ENCODE measurements around the gene PIK3R5.

The PIK3R5 gene

GRCh38 chr17:8935191-8935590, 30.3 kb downstream of the PIK3R5 start:
- peaks cover 19% of the 10 kb centered on the region for H3K4me1 ChIP-seq (ENCODE audit: insufficient read depth, low read length)
- peaks cover 14% of the 10 kb centered on the region for H3K9me3 ChIP-seq (ENCODE audit: insufficient read depth, low read length, severe bottlenecking)
- no peak for TF ChIP-seq EZH2 (IDR thresholded peaks at IDR 0.05; ENCODE audit: borderline replicate concordance, low read depth, low read length, severe bottlenecking)
- TF ChIP-seq, protein P1, sequence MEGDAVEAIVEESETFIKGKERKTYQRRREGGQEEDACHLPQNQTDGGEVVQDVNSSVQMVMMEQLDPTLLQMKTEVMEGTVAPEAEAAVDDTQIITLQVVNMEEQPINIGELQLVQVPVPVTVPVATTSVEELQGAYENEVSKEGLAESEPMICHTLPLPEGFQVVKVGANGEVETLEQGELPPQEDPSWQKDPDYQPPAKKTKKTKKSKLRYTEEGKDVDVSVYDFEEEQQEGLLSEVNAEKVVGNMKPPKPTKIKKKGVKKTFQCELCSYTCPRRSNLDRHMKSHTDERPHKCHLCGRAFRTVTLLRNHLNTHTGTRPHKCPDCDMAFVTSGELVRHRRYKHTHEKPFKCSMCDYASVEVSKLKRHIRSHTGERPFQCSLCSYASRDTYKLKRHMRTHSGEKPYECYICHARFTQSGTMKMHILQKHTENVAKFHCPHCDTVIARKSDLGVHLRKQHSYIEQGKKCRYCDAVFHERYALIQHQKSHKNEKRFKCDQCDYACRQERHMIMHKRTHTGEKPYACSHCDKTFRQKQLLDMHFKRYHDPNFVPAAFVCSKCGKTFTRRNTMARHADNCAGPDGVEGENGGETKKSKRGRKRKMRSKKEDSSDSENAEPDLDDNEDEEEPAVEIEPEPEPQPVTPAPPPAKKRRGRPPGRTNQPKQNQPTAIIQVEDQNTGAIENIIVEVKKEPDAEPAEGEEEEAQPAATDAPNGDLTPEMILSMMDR (IDR thresholded peaks at IDR 0.05; ENCODE audit: borderline replicate concordance, extremely low read depth, low read length, poor library complexity, severe bottlenecking) = no peak
- no peaks in the 10 kb centered on the region for H4K20me1 ChIP-seq (ENCODE audit: insufficient read depth, low read length)
- no peak overlapping the region for H3K27ac ChIP-seq (ENCODE audit: low read length)
- ATAC-seq (ENCODE audit: insufficient read depth, low read depth) = no peak
- H3K4me2 ChIP-seq (ENCODE audit: insufficient read depth, low read length) = no peak overlapping the region
- DNase-seq = no peak
- no peaks in the 10 kb centered on the region for H3K27me3 ChIP-seq (ENCODE audit: insufficient read depth, low read length, poor library complexity)
- no peak overlapping the region for H3K4me3 ChIP-seq (ENCODE audit: low read depth in 1 of 2, low read length in 2 of 2)
- no peak overlapping the region for H3K9ac ChIP-seq (ENCODE audit: low read depth, low read length)
- H3K36me3 ChIP-seq (ENCODE audit: insufficient read depth, low read length) = peaks cover 9% of the 10 kb centered on the region
- H3K79me2 ChIP-seq (ENCODE audit: insufficient read depth, low read length) = peaks cover 19% of the 10 kb centered on the region
- H2AFZ ChIP-seq (ENCODE audit: low read depth, low read length) = no peak overlapping the region

- H3K9ac ChIP-seq (ENCODE audit: low read depth, low read length) = no peak overlapping the region
- TF ChIP-seq, protein P1 (IDR thresholded peaks at IDR 0.05; ENCODE audit: borderline replicate concordance, extremely low read depth, low read length, poor library complexity, severe bottlenecking) = no peak
- TF ChIP-seq EZH2 (IDR thresholded peaks at IDR 0.05; ENCODE audit: borderline replicate concordance, low read depth, low read length, severe bottlenecking) = no peak
- H2AFZ ChIP-seq (ENCODE audit: low read depth, low read length) = no peak overlapping the region
- no peaks in the 10 kb centered on the region for H3K27me3 ChIP-seq (ENCODE audit: insufficient read depth, low read length, poor library complexity)
- ATAC-seq (ENCODE audit: insufficient read depth, low read depth) (no peak), DNase-seq (no peak)
- no peak overlapping the region for H3K4me2 ChIP-seq (ENCODE audit: insufficient read depth, low read length)
- H3K36me3 ChIP-seq (ENCODE audit: insufficient read depth, low read length) = peaks cover 9% of the 10 kb centered on the region
- H3K27ac ChIP-seq (ENCODE audit: low read length) = no peak overlapping the region
- H3K4me1 ChIP-seq (ENCODE audit: insufficient read depth, low read length) = peaks cover 11% of the 10 kb centered on the region
- H3K9me3 ChIP-seq (ENCODE audit: insufficient read depth, low read length, severe bottlenecking) = peaks cover 20% of the 10 kb centered on the region
- no peaks in the 10 kb centered on the region for H4K20me1 ChIP-seq (ENCODE audit: insufficient read depth, low read length)
- peaks cover 21% of the 10 kb centered on the region for H3K79me2 ChIP-seq (ENCODE audit: insufficient read depth, low read length)
- H3K4me3 ChIP-seq (ENCODE audit: low read depth in 1 of 2, low read length in 2 of 2) = no peak overlapping the region
These were observed 31.2 kb downstream of the PIK3R5 start for GRCh38 chr17:8934346-8934745.

GRCh38 chr17:8930649-8931048, 34.9 kb downstream of the PIK3R5 start:
- Histone ChIP-seq H3K9ac (ENCODE audit: low read depth, low read length) (no peak overlapping the region), H2AFZ (ENCODE audit: low read depth, low read length) (no peak overlapping the region), H3K79me2 (ENCODE audit: insufficient read depth, low read length) (peaks cover 17% of the 10 kb centered on the region), H3K36me3 (ENCODE audit: insufficient read depth, low read length) (peaks cover 13% of the 10 kb centered on the region; the same call in 1 of the 2 replicates), H3K4me3 (ENCODE audit: low read depth in 1 of 2, low read length in 2 of 2) (no peak overlapping the region), H3K9me3 (ENCODE audit: insufficient read depth, low read length, severe bottlenecking) (peaks cover 48% of the 10 kb centered on the region), H3K27me3 (ENCODE audit: insufficient read depth, low read length, poor library complexity) (no peaks in the 10 kb centered on the region), H3K4me1 (ENCODE audit: insufficient read depth, low read length) (no peaks in the 10 kb centered on the region), H3K27ac (ENCODE audit: low read length) (no peak overlapping the region), H4K20me1 (ENCODE audit: insufficient read depth, low read length) (no peaks in the 10 kb centered on the region), H3K4me2 (ENCODE audit: insufficient read depth, low read length) (no peak overlapping the region)
- TF ChIP-seq EZH2 (IDR thresholded peaks at IDR 0.05; ENCODE audit: borderline replicate concordance, low read depth, low read length, severe bottlenecking) = no peak
- TF ChIP-seq, protein P1 (IDR thresholded peaks at IDR 0.05; ENCODE audit: borderline replicate concordance, extremely low read depth, low read length, poor library complexity, severe bottlenecking) = no peak
- no peak for DNase-seq
- ATAC-seq (ENCODE audit: insufficient read depth, low read depth) = no peak

GRCh38 chr17:8928347-8928746, 37.2 kb downstream of the PIK3R5 start:
- H4K20me1 ChIP-seq (ENCODE audit: insufficient read depth, low read length) = no peaks in the 10 kb centered on the region
- peaks cover 23% of the 10 kb centered on the region for H3K79me2 ChIP-seq (ENCODE audit: insufficient read depth, low read length)
- H3K4me1 ChIP-seq (ENCODE audit: insufficient read depth, low read length) = no peaks in the 10 kb centered on the region
- no peaks in the 10 kb centered on the region for H3K27me3 ChIP-seq (ENCODE audit: insufficient read depth, low read length, poor library complexity)
- DNase-seq = no peak
- TF ChIP-seq EZH2 (IDR thresholded peaks at IDR 0.05; ENCODE audit: borderline replicate concordance, low read depth, low read length, severe bottlenecking) = no peak
- TF ChIP-seq, protein P1 (IDR thresholded peaks at IDR 0.05; ENCODE audit: borderline replicate concordance, extremely low read depth, low read length, poor library complexity, severe bottlenecking) = no peak
- H3K36me3 ChIP-seq (ENCODE audit: insufficient read depth, low read length) = peaks cover 13% of the 10 kb centered on the region; the same call in 1 of the 2 replicates
- no peak overlapping the region for H3K9ac ChIP-seq (ENCODE audit: low read depth, low read length)
- H3K4me2 ChIP-seq (ENCODE audit: insufficient read depth, low read length) = no peak overlapping the region
- no peak overlapping the region for H2AFZ ChIP-seq (ENCODE audit: low read depth, low read length)
- peaks cover 48% of the 10 kb centered on the region for H3K9me3 ChIP-seq (ENCODE audit: insufficient read depth, low read length, severe bottlenecking)
- H3K4me3 ChIP-seq (ENCODE audit: low read depth in 1 of 2, low read length in 2 of 2) = no peak overlapping the region
- H3K27ac ChIP-seq (ENCODE audit: low read length) = no peak overlapping the region
- ATAC-seq (ENCODE audit: insufficient read depth, low read depth) = no peak

Data from DND-41 (cell line).